Tongue (tissue), 2 donors: ENCODE data around the gene PLEKHA1. TPM values are rescaled to one million over a fixed set of nuclear protein-coding genes. Genes with fewer than 3 reads are reported as not detected.
A peak's percentile ranks its signal among the peaks of the same experiment; 100 is the strongest.

Experiments used
- DNase-seq: peaks from one replicate; pipeline ENCODE4 v3.0.0-alpha.2; 2015
- total RNA-seq: library from RNA; depleted of rRNA; stranded (reverse); fragments of >200 nt; gene quantifications from one replicate; pipeline ENCODE4 v1.2.3, GENCODE V29; 2014

Gene PLEKHA1
- total RNA-seq, 1 donor from 2014 or later, result 65.4 TPM

DNA sequence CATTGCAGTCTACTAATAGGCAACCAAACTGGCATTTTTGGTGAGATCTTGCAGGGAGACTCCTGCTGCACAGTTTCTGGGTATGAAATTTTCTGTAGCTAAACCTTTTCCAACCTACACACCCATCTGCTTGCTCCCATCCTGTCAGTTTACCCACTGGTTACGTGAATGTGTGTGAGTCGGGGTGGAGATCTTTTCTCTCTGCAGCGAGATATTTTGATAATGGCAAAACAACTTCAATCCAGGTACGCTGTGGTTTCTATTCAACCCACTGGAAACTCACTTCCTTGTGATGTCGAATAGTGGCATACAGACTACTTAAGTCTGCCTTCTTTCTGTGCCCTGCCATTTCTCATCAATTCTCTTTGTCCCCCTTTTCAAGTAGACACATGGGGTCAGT is 4.5 kb downstream of the PLEKHA1 start:
- DNase-seq, result no peak

DNA sequence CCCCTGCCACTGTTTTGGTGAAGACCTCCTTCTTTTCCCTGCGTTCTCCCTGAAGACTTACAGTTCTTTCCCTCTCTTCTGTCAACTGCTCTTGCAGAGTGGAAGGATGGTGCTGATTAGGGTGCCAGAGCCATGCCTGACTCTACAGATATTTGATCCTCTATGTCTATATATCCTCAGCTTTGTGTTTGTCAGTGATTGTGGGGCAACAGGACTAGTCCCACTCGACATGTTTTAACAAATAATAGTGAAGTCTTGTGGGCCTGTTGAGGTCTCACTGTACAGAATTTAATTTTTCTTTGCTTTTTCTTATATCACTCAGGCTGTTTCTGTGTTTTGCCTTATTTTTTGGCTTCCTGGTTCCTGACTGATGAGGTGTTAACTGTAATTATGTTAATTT is 5.0 kb downstream of the PLEKHA1 start:
- no peak for DNase-seq

DNA sequence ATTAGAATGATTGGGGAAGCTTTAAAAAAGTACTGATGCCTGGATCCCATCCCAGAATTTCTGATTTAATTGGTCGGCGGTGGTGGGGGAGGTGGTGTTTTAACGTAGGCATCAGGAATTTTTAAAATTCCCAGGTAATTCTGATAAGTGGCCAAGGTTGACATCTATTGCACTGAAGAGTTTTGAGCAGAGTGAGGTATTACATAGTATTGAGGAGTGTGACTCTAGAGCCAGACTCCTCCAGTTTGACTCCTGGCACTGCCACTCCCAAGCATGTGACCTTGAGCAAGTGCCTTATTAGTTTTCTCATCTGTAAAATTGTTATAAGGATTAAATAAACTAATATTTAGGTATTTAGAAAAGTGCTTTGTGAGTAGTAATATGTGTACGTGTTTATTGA is 6.2 kb downstream of the PLEKHA1 start:
- DNase-seq, result no peak

DNA sequence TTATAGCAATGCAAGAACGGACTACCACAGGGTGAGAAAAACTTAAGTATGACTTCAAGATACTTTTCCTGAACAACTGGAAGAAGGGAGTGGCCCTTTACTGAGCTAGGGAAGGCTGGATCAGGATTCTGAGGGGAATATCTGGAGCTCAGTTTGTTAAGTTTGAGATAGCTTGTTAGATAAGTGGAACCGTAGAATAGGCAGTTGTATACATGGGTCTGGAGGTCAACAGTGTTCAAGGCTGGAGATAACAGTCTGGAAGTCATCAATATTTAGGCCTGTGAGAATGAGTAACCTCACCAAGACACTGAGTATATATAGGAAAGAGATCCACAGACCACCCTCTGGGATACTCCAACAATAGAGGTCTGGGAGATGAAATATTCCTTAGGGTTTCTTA is 7.2 kb downstream of the PLEKHA1 start:
- no peak for DNase-seq

DNA sequence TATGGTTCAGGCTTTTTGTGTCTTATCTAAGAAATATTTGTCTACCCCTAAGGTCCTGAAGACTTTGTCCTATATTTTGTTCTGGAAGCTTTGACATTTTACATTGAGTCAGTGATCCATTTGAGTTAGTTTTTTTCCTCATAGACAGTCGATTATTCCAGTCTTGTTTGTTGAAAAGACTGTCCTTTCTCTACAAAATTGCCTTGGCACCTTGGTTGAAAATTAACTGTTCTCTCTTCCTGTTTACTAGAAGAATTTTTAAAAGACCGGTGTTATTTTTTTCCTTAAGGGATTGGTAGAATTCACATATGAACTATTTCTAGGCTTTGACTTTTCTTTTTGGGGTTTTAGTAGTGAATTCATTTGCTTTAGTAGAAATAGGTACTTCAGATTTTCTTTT is 12.0 kb downstream of the PLEKHA1 start:
- DNase-seq, result no peak

DNA sequence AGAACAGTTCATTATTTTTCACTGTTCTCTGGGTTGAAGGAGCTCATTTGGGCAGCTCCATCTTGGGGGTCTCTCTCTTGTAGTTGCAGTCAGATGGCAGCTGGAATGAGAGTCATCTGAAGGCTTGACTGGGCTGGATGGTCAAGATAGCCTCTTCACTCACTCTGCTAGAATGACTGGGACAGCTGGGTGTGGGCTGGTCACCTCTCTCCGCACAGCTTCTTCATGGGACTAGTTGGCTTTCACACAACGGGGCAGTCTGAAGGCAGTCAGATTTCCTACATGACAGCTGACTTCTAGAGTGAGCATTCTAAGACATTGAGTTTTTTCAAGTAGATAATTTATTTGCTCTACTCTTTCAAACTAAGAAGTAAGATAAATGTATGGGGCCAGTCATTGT is 13.1 kb downstream of the PLEKHA1 start:
- no peak for DNase-seq

DNA sequence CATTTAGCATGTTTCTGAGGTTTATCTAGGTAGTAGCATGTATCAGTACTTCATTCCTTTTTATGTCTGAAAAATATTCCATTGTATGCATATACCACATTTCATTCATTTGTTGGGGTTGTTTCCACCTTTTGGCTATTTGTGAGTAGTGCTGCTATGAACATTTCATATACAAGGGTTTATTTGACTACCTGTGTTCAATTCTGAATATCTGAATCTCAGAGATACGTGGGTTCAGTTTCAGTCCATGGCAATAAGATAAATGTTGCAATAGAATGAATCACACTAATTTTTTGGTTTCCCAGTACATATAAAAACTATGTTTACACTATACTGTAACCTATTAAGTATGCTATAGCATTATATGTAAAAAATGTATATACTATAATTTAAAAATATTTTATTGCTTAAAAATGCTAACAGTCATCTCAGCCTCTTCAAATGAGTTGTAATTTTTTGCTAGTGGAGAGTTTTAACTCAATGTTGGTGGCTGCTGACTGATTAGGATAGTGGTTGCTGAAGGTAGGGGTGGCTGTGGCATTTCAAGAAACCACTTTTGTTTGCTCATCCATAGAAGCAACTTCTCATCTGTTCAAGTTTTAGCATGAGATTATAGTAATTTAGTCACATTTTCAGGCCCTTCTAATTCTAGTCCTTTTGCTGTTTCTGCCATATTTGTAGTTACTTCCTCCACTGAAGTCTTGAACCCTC is 13.9 kb downstream of the PLEKHA1 start:
- no peak for DNase-seq

DNA sequence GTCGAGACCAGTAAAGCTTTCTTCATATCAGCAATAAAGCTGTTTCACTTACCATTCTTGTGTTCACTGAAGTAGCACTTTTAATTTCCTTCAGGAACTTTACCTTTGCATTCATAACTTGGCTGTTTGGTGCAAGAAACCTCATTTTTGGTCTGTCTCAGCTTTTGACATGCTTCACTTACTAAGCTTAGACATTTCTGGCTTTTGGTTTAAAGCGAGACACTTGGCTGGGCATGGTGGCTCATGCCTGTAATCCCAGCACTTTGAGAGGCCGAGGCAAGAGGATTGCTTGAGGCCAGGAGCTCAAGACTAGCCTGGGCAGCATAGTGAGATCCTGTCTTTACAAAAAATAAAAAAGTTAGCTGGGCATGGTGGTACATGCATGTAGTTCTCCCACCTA is 15.8 kb downstream of the PLEKHA1 start:
- no peak for DNase-seq

DNA sequence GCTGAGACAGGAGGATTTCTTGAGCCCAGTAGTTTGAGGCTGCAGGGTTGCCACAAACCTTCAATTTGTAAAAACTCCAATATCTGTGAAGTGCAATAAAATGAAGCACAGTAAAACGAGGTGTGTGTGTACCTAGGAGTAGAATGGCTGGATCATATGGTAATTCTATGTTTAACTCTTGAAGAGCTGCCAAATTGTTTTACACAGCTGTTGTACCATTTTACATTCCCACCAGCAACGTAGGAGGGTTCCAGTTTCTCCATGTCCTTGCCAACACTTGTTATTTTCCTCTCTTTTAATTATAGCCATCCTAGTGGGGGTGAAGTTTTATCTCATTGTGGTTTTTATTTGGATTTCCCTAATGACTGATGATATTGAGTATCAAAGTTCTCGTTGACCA is 16.2 kb downstream of the PLEKHA1 start:
- no peak for DNase-seq

DNA sequence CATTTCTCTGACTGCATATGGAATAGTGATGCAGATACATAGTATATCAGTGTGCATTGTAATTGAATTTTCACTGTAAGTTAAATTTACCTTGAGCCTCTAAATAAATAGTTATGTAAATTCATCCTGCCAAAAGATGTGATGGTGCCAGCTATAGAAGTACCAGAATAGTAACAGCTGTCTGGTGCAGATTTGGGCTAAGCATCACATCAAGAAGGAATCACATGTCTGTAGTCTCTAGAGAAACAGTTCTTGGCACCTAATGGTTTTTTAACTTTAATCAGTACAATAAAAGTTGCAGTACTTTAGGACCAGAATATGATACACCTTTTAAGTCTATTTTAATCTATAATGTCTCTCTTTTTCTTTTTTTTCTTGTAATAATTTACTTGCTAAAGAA is 17.4 kb downstream of the PLEKHA1 start:
- DNase-seq, result peak; percentile 48

DNA sequence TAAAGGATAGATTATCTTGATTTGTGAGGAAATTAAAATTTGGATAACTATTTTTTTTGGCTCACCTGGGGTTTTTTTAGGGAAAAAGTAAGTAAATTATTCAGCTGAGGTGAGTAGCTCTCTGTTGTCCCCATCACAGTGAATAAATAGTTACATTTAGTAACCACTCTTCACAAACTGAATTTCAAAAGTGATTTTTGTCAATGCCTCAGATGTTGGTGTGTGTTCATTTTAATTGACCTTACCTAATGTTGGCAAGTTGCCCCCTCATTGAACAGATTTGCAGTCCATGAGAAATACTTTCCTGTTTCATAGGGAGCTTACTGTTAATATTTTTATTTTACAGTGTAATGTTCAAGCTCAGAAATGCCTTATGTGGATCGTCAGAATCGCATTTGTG is 18.3 kb downstream of the PLEKHA1 start:
- no peak for DNase-seq

DNA sequence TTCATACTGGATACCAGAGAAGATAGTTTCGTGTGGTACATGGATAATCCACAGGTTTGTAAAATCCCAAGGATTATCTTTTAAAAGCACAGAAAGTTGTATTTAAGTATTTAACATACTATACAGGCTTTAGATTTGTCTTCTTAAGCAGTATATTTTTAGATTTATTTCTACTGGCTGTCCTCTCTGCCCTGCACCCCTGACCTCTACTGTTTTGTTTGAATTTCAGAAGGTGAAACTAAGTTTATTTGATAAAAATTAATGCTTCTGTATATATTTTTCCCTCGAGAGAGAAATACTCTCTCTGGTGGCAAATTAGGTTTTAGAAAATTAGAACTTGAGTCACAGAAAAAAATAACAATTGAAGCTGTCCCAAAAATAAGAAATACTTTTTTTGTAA is 18.8 kb downstream of the PLEKHA1 start:
- no peak for DNase-seq

DNA sequence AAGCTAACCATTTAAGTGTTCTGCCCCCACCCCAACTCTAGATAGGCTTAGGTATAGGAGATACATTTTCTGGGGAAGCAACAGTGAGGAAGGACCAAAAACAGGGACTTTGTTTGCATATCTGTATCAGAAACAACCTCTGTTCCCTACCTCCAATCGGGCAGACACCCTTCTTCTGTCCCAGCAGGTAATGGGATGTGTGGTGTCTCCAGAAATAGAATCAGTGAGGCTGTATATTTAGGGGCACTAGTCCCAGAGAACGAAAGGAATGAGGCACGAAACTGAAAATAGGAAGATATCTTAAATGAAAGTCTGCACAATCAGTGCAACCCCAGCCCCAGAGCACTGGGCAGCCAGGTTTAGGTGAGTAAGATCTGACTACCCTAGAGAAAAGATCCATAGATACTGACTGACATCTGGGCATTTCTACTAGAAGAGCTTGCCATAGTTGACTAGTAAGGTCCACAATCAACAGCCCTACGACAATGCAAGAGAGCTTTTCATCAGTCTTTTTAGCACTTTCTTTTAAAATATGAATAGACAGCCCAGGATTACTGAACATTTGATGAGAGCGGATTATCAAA is 28.1 kb downstream of the PLEKHA1 start:
- DNase-seq, result no peak

DNA sequence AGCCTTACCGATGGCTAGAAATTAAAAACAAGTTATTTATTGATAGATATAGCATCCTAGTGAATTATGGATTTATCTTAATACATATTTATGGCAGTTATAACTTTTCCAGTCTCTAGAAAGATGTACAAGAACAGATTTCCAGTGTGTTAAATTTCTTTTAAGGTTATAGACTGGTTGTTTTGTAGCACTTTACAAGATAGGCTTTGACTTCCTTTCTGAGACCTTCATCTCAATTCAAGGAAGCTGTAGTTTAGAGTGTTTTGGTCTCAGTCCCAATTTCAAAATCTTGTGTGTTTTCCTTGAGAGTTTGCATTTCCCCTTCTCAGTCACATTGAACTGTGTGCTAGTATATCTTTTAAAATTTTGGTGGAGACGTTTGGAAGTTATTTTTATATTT is 30.1 kb downstream of the PLEKHA1 start:
- no peak for DNase-seq

DNA sequence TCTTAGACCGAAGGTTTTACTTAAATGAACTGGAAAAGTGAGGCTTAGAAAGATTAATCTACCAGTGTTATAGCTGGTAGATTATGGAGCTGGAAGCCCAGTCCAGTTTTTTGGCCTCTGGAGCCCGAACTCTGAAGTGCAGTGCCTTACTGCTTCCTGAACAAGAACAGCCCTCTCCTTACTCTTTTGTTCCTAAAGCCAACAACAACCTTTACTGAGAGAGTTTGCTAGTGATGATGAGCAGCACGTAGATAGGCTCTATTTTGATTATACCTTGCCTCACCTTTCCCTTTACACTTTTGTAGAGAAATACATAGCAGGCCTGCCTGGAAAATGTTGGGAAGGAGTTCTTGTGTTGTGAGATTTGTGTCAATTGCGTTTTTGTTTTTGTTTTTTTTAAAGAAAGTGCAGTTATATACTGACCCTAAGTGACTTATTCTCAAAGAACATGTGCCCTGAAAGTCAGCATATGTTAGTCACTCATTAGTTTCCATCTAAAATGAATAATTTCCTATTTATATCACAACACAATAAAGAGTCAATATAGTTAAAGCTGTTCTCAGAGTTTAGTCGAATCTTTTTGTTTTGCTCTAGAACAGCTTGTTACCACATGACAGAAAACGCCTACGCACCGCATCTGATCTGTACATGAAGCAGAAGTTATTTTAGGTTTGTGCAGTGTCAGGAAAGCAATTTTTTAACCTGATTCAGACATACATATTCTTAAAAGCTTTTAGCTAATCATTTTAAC is 33.0 kb downstream of the PLEKHA1 start:
- no peak for DNase-seq

DNA sequence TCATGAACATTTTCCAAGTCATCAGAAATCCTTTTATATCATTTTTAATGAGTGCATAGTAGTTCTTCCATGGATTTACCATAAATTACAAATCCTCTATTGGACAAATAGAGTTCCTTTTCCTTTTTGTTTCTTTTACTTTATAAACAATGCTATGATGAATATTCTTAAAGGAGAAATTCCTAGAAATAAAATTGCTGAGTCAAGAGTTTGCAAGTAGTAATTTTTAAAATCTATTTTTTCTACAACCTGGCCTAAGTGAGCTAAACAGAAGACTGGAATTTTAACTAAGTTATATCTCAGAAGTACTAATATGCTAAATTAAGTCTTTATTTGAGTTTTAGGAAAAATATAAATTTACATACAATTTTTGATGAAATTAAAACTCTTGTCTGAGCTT is 38.8 kb downstream of the PLEKHA1 start:
- no peak for DNase-seq

DNA sequence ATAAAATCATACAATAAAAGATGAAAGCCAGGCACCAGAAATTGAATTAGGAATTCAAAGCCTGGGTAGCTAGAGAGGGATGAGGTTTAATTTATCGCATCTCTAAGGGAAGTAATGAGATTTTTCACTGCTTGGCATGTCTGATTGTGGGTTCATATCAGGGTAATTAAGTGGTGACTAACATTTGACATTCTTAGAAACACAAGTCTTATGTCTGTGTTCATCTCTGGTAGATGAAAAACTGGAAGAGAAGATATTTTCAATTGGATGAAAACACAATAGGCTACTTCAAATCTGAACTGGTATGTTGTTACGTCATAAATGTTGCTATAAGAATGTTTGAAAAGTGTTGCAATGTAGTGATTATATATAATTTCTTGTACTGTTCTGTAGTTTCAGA is 43.2 kb downstream of the PLEKHA1 start:
- no peak for DNase-seq

DNA sequence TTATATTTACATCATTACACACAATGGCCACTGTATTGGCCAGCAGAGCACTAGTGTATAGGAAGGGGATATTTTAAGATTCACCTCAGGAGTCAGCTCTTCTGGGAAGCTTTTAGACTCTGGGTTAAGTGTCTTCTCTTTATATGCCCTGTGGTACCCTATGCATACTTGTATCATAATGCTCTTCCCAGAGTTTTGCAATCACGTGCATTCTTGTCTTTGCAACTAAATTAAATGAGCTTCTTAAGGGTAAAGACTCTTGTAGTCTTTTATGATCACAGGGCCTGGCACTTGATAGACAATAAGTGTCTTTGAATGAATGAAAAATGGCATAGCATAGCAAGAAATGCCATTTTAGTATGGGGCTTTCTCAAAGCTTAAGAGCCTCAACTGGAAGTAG is 44.5 kb downstream of the PLEKHA1 start:
- no peak for DNase-seq

DNA sequence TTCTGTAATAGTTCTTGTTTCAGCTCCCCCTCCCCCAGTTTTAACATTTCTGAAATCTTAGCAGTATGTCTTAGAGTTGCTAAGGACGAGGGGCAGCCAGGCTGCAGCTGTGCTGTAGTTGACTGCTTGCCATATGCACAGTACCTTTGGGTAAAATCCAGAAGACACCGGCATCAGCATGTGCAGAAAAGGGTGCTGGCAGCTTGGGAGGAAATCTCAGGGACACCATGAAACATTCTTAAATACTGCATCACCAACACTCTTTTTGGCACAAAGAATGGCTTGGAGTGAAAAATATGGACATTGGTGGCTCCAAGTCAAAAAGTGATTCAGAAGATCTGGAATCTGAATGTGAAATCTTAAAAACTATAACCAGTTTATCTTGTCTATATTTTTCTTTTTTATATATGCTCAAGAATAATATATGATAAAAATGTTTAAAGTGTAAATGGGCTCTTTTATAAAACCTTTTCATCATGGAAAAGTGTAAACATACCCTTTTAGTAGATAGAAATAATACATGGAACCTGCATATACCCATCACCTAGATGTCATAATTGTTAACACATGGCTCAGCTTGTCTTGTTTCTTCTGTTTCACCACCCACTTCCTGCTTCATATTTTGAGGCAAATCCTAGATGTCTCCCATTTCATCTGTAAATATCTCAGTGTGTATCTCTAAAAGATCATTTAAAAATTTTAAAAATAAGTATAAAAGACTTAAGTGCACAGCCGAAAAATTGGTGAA is 45.5 kb downstream of the PLEKHA1 start:
- DNase-seq, result peak; percentile 47

DNA sequence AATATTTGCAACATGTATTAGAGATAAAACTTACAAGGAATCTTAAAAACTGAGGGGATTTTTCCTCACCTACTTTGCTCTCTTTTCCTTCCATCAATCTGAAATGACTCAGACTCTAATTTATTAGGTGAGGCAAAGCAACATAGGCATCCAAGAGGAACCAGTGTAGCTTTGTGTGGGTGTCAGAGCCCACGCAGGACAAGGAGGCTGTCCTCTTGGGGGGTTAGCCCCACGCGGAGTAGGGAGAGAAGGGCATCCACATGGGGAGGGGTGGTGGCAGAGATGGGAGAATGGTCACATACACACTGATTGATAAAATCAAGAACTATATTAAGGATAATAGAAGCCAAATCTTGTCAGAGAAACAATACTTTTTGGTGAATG is 46.1 kb downstream of the PLEKHA1 start:
- DNase-seq, result no peak

DNA sequence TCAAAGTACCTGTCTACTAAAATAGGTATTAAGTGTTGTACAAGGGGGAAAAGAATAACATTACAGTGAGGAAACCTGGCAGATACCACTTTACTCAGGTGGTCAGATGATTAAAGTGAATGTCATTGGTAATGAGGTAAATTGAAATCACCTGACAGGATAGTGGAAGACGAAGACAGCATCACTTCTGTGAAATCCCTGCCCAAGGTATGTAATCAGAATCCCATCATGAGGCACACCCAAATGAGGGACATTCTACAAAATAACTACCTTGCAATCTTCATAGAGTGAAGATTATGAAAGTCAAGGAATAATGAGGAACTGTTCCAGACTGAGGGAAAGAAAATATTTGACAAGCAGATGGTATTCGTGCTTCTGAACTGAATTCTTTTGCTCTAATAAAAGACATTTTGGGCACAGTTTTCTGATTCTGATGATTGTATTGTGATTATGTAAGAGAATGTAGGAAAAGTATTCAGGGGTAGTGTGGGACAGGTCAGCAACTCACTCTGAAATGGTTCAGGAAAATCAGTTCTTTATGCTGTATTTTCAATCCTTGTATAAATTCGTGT is 46.6 kb downstream of the PLEKHA1 start:
- DNase-seq, result no peak

DNA sequence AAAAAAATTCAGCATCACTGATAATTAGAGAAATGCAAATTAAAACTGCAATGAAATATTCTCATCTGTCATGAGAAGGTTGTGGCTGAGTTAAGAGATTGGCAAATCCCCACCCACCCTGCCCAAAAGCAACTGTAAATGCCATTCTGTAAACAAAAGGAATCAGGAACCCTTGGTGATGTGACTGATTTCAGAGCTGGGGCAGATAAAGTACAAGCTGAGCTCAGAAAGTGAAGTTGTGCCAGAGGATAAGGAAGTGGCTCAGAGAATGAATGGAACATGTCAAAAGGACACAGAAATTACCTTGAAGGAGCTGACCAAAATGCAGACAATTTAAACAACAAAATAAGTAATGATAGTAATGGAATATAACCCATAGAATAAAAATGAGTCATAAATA is 47.2 kb downstream of the PLEKHA1 start:
- no peak for DNase-seq
